Panc1 (cell line): ENCODE results near the gene CITED2. TPM values are rescaled to one million over a fixed set of nuclear protein-coding genes. Genes with fewer than 3 reads are reported as not detected.
"Not testable (repeated sequence)": the region's sequence is repeated elsewhere in the genome, so short reads cannot be mapped to it uniquely, and the experiment has no call there.

Experiments used
- ATAC-seq: fragments of 200-7000 bp; cut with Tn5 transposase; 2 replicates; pipeline ENCODE4 v1.9.1; 2020; ENCODE audit warnings: mild to moderate bottlenecking, moderate library complexity
- BruUV-seq: library from RNA; stranded (reverse); fragments of 400-500 nt; replicated peaks from 2 replicates; lab custom pipeline; 2021; lab: Mats Ljungman, UMichigan
- CTCF ChIA-PET: fragments of 300-600 bp; sonication (Branson Sonifier 250); formaldehyde crosslinking; loops from one replicate; lab custom pipeline; 2022; ENCODE audit warnings: antibody characterized with exemption; lab: Charles Lee
- POLR2A ChIA-PET: fragments of 300-600 bp; sonication (Branson Sonifier 250); formaldehyde crosslinking; loops from one replicate; lab custom pipeline; 2022; ENCODE audit warnings: antibody characterized with exemption; lab: Charles Lee
- DNase-seq: peaks from one replicate; pipeline ENCODE4 v3.0.0-alpha.2; 2010; ENCODE audit warnings: low read depth, low spot score
- H3K27ac ChIP-seq: 2 replicates; pipeline ENCODE4 v1.5.1; 2011; ENCODE audit warnings: mild to moderate bottlenecking, low read length, inconsistent platforms
- H3K27me3 ChIP-seq: fragments of 200-500 bp; sonication (Bioruptor generic); 2 replicates; pipeline ENCODE4 v1.6.0; 2014; ENCODE audit warnings: low read length, inconsistent platforms; ENCODE audit not compliant: control insufficient read depth, insufficient read depth
- H3K36me3 ChIP-seq: fragments of 200-500 bp; sonication (Bioruptor generic); 2 replicates; pipeline ENCODE4 v1.5.1; 2014; ENCODE audit warnings: inconsistent platforms, mild to moderate bottlenecking, low read length, moderate library complexity; ENCODE audit not compliant: control insufficient read depth, insufficient read depth
- H3K4me1 ChIP-seq: 2 replicates; pipeline ENCODE4 v1.5.1; 2011; ENCODE audit warnings: inconsistent platforms, mild to moderate bottlenecking, low read length, moderate library complexity; ENCODE audit not compliant: control insufficient read depth, insufficient read depth
- H3K4me3 ChIP-seq, 2 experiments: 2 replicates each; pipeline ENCODE4 v1.5.1; 2011 to 2012; ENCODE audit warnings: low read depth in 2 of 2, low read length in 2 of 2, mild to moderate bottlenecking in 2 of 2, inconsistent platforms in 1 of 2, moderate library complexity in 1 of 2
- H3K9me3 ChIP-seq: fragments of 200-500 bp; sonication (Bioruptor generic); 2 replicates; pipeline ENCODE4 v1.5.1; 2014; ENCODE audit warnings: low read depth, mild to moderate bottlenecking, inconsistent platforms, low read length, moderate library complexity; ENCODE audit not compliant: control insufficient read depth, insufficient read depth
- POLR2AphosphoS5 ChIP-seq: IDR thresholded peaks from 2 replicates; pipeline ENCODE4 v1.6.1; 2012; ENCODE audit warnings: mild to moderate bottlenecking, low read depth, low read length, moderate library complexity
- SIN3A ChIP-seq: IDR thresholded peaks from 2 replicates; pipeline ENCODE4 v1.6.1; 2012; ENCODE audit warnings: low read depth, mild to moderate bottlenecking, low read length, moderate library complexity, borderline replicate concordance; ENCODE audit not compliant: insufficient read depth
- TCF7L2 ChIP-seq: IDR thresholded peaks from 2 replicates; pipeline ENCODE4 v1.6.1; 2011; ENCODE audit warnings: mild to moderate bottlenecking, low read depth, low read length, inconsistent platforms
- in situ Hi-C: cut with HindIII; loops from 2 replicates; pipeline ENCODE4 v1.10.0; 2016; ENCODE audit warnings: low sequenced_read_pairs, low pct_unique_long_range_greater_than_20kb
- intact Hi-C: fragments of 100-400 bp; cut with micrococcal nuclease; formaldehyde crosslinking; loops from one replicate; pipeline ENCODE4 v1.10.0; 2022; ENCODE audit not compliant: unreplicated experiment
- total RNA-seq: library from RNA; stranded (reverse); gene quantifications from one replicate; pipeline ENCODE4 v1.2.1, GENCODE V29; 2021; ENCODE audit not compliant: unreplicated experiment
- TF ChIP-seq, protein P1 (sequence below), 2 experiments: IDR thresholded peaks; 2 replicates each; pipeline ENCODE4 v1.6.1; 2011 to 2012; ENCODE audit warnings: low read depth in 2 of 2, control low read depth in 1 of 2, low read length in 1 of 2, mild to moderate bottlenecking in 1 of 2, moderate library complexity in 1 of 2; ENCODE audit not compliant: insufficient read depth in 1 of 2
- TF ChIP-seq, protein P2 (sequence below): fragments of 450-650 bp; IDR thresholded peaks from 2 replicates; pipeline ENCODE4 v1.5.1; 2017; ENCODE audit warnings: mild to moderate bottlenecking

CITED2 gene
- total RNA-seq, 1 experiment from 2014 or later = 210 TPM

DNA sequence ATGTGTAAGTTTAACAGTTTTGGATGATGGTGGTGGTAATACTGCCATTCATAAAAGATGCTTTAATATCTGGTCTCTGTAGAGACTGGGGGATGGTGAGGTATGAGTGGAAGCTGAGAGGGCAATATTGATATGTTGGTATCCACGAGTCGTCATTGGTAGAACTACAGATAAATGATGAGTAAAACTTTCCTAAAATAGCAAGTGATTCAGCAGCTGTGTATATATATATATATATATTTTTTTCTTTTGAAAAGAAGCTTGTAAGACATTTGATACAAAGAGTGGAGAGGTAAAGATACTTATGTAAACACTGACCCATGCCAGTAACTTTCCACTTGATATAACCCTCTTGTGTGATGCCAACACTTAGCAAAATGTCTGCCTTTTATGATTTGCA is 41.7 kb upstream of the CITED2 start:
- Histone ChIP-seq H3K36me3 (no peaks in the 10 kb centered on the region), H3K4me3 (no peak overlapping the region), H3K9me3 (no peaks in the 10 kb centered on the region), H3K27me3 (no peaks in the 10 kb centered on the region), H3K4me1 (peaks cover 5% of the 10 kb centered on the region; the same call in 1 of the 2 replicates), H3K27ac (no peak overlapping the region)
- no TSS peak for BruUV-seq
- DNase-seq (no peak), ATAC-seq (no peak)
- ChIA-PET CTCF (no interaction called here), POLR2A (interaction anchor here (0.6 kb wide), 1 partner anchor 24 kb away, joined by 4 read pairs; no protein-coding TSS in a partner anchor)
- in situ Hi-C loops (no loop called here), intact Hi-C loops (no loop called here)
- TF ChIP-seq POLR2AphosphoS5 = no peak
- TF ChIP-seq, protein P1, sequence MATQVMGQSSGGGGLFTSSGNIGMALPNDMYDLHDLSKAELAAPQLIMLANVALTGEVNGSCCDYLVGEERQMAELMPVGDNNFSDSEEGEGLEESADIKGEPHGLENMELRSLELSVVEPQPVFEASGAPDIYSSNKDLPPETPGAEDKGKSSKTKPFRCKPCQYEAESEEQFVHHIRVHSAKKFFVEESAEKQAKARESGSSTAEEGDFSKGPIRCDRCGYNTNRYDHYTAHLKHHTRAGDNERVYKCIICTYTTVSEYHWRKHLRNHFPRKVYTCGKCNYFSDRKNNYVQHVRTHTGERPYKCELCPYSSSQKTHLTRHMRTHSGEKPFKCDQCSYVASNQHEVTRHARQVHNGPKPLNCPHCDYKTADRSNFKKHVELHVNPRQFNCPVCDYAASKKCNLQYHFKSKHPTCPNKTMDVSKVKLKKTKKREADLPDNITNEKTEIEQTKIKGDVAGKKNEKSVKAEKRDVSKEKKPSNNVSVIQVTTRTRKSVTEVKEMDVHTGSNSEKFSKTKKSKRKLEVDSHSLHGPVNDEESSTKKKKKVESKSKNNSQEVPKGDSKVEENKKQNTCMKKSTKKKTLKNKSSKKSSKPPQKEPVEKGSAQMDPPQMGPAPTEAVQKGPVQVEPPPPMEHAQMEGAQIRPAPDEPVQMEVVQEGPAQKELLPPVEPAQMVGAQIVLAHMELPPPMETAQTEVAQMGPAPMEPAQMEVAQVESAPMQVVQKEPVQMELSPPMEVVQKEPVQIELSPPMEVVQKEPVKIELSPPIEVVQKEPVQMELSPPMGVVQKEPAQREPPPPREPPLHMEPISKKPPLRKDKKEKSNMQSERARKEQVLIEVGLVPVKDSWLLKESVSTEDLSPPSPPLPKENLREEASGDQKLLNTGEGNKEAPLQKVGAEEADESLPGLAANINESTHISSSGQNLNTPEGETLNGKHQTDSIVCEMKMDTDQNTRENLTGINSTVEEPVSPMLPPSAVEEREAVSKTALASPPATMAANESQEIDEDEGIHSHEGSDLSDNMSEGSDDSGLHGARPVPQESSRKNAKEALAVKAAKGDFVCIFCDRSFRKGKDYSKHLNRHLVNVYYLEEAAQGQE (IDR thresholded peaks at IDR 0.05; ENCODE audit: insufficient read depth in 1 of 2, low read depth in 2 of 2, low read length in 1 of 2) = no peak
- no peak for TF ChIP-seq SIN3A
- TF ChIP-seq TCF7L2 = no peak
- TF ChIP-seq, protein P2, sequence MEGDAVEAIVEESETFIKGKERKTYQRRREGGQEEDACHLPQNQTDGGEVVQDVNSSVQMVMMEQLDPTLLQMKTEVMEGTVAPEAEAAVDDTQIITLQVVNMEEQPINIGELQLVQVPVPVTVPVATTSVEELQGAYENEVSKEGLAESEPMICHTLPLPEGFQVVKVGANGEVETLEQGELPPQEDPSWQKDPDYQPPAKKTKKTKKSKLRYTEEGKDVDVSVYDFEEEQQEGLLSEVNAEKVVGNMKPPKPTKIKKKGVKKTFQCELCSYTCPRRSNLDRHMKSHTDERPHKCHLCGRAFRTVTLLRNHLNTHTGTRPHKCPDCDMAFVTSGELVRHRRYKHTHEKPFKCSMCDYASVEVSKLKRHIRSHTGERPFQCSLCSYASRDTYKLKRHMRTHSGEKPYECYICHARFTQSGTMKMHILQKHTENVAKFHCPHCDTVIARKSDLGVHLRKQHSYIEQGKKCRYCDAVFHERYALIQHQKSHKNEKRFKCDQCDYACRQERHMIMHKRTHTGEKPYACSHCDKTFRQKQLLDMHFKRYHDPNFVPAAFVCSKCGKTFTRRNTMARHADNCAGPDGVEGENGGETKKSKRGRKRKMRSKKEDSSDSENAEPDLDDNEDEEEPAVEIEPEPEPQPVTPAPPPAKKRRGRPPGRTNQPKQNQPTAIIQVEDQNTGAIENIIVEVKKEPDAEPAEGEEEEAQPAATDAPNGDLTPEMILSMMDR = no peak

DNA sequence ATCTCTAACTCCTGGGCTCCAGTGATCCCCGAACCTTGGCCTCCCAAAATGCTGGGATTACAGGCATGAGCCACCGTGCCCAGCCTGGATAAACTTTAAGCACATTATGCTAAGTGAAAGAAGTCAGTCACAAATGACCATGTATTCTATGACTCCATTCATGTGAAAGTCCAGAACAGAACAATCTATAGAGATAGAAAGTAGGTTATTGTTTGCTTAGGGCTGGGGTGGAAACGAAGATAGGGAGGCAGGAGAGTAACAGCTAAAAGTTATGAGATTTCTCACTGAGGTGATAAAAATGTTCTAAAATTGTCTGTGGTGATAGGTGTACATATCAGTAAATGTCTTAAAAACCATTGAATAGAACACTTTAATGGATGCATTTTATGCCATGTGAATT is 40.9 kb upstream of the CITED2 start:
- in situ Hi-C loops = no loop called here
- DNase-seq = no peak
- Histone ChIP-seq H3K36me3 (no peaks in the 10 kb centered on the region), H3K27ac (no peak overlapping the region), H3K4me1 (peaks cover 5% of the 10 kb centered on the region; the same call in 1 of the 2 replicates), H3K27me3 (no peaks in the 10 kb centered on the region), H3K4me3 (no peak overlapping the region), H3K9me3 (no peaks in the 10 kb centered on the region)
- no peak for TF ChIP-seq TCF7L2
- TF ChIP-seq, protein P1 (IDR thresholded peaks at IDR 0.05; ENCODE audit: insufficient read depth in 1 of 2, low read depth in 2 of 2, low read length in 1 of 2) = no peak
- TF ChIP-seq POLR2AphosphoS5 = no peak
- TF ChIP-seq, protein P2 = no peak
- no peak for TF ChIP-seq SIN3A
- ChIA-PET POLR2A (no interaction called here), CTCF (no interaction called here)
- no TSS peak for BruUV-seq
- intact Hi-C loops = no loop called here
- ATAC-seq = no peak

DNA sequence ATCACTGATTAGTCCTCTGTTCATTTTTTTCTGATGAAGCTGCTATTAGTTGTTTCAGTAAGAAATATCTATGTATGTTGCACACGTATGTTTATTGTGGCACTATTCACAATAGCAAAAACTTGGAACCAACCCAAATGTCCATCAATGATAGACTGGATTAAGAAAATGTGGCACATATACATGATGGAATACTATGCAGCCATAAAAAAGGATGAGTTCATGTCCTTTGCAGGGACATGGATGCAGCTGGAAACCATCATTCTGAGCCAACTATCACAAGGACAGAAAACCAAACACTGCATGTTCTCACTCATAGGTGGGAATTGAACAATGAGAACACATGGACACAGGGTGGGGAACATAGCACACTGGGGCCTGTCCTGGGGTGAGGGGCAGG is 37.7 kb upstream of the CITED2 start:
- H3K9me3 ChIP-seq, intact Hi-C loops, POLR2A ChIA-PET, H3K27me3 ChIP-seq, DNase-seq, in situ Hi-C loops, H3K36me3 ChIP-seq, BruUV-seq, H3K4me3 ChIP-seq, H3K27ac ChIP-seq, CTCF ChIA-PET, H3K4me1 ChIP-seq, ATAC-seq: not testable (repeated sequence)
